IPS-18c (cell line): ENCODE data around the gene ZDHHC16.
"Not testable (repeated sequence)": the region's sequence is repeated elsewhere in the genome, so short reads cannot be mapped to it uniquely, and the experiment has no call there.

Experiments
- H3K4me3 ChIP-seq: 2 replicates; pipeline ENCODE4 v1.7.0; 2013; ENCODE audit warnings: low read depth, mild to moderate bottlenecking, low read length, moderate library complexity; ENCODE audit not compliant: insufficient read depth
- H3K9me3 ChIP-seq: one replicate; pipeline ENCODE4 v1.6.1; 2013; ENCODE audit warnings: mild to moderate bottlenecking, low read length, moderate library complexity; ENCODE audit not compliant: control insufficient read depth, insufficient read depth

The ZDHHC16 gene

DNA sequence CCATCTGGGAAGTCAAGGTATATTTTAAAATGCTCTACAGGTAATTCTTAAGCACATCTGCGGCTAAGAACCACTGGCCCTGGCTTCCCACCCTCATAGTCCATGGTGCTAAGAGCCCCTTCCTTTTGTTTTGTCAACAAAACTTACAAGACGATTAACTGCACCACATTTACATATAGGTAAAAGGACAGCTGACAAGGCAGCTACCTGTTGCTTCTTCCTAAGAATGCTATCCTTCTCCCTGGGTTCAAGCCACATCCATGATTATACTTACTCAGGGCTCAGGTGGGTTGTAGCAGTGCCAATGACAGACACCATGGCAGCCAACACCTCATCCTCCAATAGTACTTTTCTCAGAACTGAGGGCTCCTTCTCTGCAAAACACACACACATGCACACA, 16.3 kb downstream of the ZDHHC16 start:
- H3K9me3 ChIP-seq, result no peaks in the 10 kb centered on the region
- no peak overlapping the region for H3K4me3 ChIP-seq

GRCh38 chr10:97463363-97464132, 17.6 kb downstream of the ZDHHC16 start:
- no peaks in the 10 kb centered on the region for H3K9me3 ChIP-seq
- no peak overlapping the region for H3K4me3 ChIP-seq

GRCh38 chr10:97464226-97464625, 18.3 kb downstream of the ZDHHC16 start:
- no peak overlapping the region for H3K4me3 ChIP-seq

GRCh38 chr10:97465982-97466381, 20.0 kb downstream of the ZDHHC16 start:
- Histone ChIP-seq H3K9me3 (no peaks in the 10 kb centered on the region), H3K4me3 (no peak overlapping the region)

More at GRCh38 chr10:97464226-97464625, 18.3 kb downstream of the ZDHHC16 start:
- no peaks in the 10 kb centered on the region for H3K9me3 ChIP-seq

GRCh38 chr10:97466755-97467154, 20.8 kb downstream of the ZDHHC16 start:
- Histone ChIP-seq H3K4me3 (no peak overlapping the region), H3K9me3 (no peaks in the 10 kb centered on the region)

GRCh38 chr10:97468162-97468561, 22.2 kb downstream of the ZDHHC16 start:
- no peak overlapping the region for H3K4me3 ChIP-seq

DNA sequence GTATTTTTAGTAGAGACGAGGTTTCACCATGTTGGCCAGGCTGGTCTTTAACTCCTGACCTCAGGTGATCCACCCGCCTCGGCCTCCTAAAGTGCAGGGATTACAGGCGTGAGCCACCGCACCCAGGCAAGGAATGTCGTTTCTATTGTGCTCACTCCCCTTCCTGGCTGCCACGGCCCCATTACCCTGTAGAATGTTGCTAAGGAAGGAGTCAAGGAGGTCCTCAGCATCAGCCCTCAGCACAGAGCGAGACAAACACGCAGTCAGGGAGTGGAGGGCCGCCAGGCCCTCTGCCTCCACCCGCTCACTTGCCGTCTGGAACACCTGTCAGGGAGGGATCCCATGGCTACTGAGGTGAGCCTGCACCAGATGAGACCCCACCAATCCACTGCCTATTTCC, 22.8 kb downstream of the ZDHHC16 start:
- not testable (repeated sequence) for H3K9me3 ChIP-seq, H3K4me3 ChIP-seq

More at GRCh38 chr10:97468162-97468561, 22.2 kb downstream of the ZDHHC16 start:
- no peaks in the 10 kb centered on the region for H3K9me3 ChIP-seq

GRCh38 chr10:97474918-97475317, 28.9 kb downstream of the ZDHHC16 start:
- no peak overlapping the region for H3K4me3 ChIP-seq
- H3K9me3 ChIP-seq, result no peaks in the 10 kb centered on the region

- no peak overlapping the region for H3K4me3 ChIP-seq
- no peaks in the 10 kb centered on the region for H3K9me3 ChIP-seq
Measured at GRCh38 chr10:97475936-97476594, 30.1 kb downstream of the ZDHHC16 start.

DNA sequence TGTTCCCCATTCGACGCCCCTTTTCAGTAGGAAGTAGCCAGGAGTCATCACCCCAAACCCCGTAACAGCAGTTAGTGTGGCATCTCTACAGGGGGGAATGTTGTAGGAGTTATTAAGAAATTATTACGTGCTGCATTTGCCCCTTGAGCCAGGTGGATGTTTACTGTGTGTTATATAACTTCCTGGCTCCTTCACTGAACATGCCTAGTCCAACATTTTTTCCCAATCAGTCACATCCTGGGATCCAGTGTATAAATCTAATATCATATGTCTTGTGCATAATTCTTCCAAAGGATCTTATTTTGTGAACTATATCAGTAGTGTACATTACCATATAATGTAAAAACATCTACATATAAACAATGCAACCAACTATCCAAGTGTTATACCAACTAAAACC, 33.4 kb downstream of the ZDHHC16 start:
- H3K4me3 ChIP-seq, H3K9me3 ChIP-seq: not testable (repeated sequence)

DNA sequence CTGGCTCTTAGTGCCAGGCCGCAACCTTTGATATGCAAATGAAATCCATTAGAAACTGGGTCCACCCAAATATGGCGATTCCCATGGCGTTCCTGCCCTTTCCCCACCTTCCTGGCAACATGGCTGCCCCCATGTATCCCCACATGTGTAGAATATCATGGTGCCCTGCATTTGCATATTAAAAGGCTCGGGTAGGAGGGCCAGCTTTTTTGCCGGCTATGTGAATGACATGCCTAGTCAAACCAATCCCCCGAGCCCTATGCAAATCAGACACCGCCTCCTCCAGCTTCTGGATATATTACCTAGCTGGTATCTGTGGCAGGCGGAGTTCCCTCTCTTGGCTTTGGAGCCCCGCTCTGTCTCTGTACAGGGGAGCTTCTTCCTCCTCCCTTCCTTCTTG, 34.0 kb downstream of the ZDHHC16 start:
- H3K9me3 ChIP-seq, result no peaks in the 10 kb centered on the region
- no peak overlapping the region for H3K4me3 ChIP-seq

GRCh38 chr10:97481071-97481470, 35.1 kb downstream of the ZDHHC16 start:
- Histone ChIP-seq H3K4me3 (no peak overlapping the region), H3K9me3 (no peaks in the 10 kb centered on the region)

GRCh38 chr10:97482381-97482780, 36.4 kb downstream of the ZDHHC16 start:
- Histone ChIP-seq H3K9me3 (no peaks in the 10 kb centered on the region), H3K4me3 (no peak overlapping the region)

- H3K4me3 ChIP-seq, result no peak overlapping the region
- H3K9me3 ChIP-seq, result no peaks in the 10 kb centered on the region
Measured at GRCh38 chr10:97483506-97483905, 37.5 kb downstream of the ZDHHC16 start.

DNA sequence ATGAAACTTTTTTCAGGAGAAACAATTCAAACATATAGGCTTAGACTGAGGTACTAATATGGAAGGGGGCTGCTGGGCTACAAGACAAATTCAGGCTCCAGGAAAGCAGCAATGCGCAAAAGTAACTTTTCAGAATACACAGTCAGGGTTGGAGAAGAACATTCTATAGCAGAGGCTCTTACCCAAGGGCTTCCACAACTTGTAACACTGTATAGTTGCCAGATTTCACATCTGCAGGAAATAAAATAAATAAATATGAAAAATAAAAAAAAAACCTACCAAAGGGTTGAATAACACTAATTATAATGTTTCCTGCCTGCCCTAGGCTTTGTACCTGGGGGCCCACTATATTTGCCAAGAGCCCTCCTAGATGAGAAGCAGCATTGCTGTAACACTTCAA, 37.9 kb downstream of the ZDHHC16 start:
- H3K9me3 ChIP-seq, result no peaks in the 10 kb centered on the region
- H3K4me3 ChIP-seq, result no peak overlapping the region

DNA sequence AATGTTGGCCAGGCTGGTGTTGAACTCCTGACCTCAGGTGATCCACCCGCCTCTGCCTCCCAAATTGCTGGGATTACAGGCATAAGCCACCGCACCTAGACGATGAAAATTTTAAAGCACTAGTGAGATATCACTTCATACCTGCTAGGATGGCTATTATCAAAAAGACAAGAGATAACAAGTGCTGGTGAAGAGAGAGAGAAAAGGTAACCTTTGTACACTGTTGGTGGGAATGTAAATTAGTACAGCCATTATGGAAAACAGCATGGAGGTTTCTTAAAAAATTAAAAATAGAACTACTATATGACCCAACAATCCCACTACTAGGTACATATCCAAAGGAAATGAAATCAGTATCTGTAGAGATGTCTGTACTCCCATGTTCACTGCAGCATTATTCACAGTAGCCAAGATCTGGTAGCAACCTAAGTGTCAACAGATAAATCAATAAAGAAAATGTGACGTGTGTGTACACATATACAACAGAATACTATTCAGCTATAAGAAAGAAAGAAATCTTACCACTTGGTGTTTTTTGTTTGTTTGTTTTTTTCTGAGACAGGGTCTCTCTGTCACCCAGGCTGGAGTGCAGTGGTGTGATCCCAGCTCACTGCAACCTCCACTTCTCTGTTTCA, 39.8 kb downstream of the ZDHHC16 start:
- H3K9me3 ChIP-seq, result no peaks in the 10 kb centered on the region
- H3K4me3 ChIP-seq, result no peak overlapping the region

DNA sequence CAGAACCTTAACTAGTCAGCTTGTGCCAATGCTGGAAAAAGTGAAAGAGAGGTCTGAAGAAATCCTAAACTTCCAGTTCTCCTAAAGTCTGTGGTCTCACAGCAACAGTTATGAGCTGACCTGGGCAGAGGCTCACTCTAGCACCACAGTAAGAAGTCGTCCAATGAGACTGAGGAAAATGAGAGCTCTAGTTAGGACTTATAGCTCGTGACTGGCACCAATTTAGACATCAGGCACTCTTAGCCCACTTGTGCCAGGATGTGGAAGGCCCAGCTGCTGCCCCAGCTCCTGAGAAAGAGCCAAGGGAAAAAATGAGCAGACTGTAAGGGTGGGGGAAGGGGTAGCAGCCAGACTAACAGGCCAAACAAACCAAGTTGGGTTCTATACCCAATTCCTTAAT, 44.6 kb downstream of the ZDHHC16 start:
- no peaks in the 10 kb centered on the region for H3K9me3 ChIP-seq
- H3K4me3 ChIP-seq, result no peak overlapping the region

- H3K9me3 ChIP-seq, result no peaks in the 10 kb centered on the region
- no peak overlapping the region; the same call in 1 of the 2 replicates for H3K4me3 ChIP-seq
Measured at GRCh38 chr10:97494151-97494550, 48.2 kb downstream of the ZDHHC16 start.
